GM19043 (cell line): ENCODE results near the gene PPP1R10.
A peak's percentile ranks its signal among the peaks of the same experiment; 100 is the strongest.

Experiments
- ATAC-seq: cut with Tn5 transposase; IDR thresholded peaks from one replicate; pipeline ENCODE4 v1.9.1; 2021; ENCODE audit warnings: low read depth; ENCODE audit not compliant: unreplicated experiment

PPP1R10 gene

DNA sequence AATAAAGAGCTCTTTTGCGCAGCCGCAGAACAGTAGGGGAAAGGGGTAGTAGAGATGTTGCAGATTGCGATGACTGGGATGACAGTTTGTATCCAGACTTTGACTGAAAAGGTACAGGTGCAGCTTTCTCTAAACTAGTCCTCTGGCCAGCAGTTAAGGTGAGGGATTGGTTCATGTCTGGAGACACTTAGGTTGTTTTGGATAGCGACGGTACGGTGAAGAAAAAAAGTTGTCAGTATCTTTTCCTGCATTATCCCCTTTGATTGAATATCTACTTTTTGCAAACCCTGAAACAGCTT, 59.4 kb downstream of the PPP1R10 start:
- ATAC-seq: no peak

DNA sequence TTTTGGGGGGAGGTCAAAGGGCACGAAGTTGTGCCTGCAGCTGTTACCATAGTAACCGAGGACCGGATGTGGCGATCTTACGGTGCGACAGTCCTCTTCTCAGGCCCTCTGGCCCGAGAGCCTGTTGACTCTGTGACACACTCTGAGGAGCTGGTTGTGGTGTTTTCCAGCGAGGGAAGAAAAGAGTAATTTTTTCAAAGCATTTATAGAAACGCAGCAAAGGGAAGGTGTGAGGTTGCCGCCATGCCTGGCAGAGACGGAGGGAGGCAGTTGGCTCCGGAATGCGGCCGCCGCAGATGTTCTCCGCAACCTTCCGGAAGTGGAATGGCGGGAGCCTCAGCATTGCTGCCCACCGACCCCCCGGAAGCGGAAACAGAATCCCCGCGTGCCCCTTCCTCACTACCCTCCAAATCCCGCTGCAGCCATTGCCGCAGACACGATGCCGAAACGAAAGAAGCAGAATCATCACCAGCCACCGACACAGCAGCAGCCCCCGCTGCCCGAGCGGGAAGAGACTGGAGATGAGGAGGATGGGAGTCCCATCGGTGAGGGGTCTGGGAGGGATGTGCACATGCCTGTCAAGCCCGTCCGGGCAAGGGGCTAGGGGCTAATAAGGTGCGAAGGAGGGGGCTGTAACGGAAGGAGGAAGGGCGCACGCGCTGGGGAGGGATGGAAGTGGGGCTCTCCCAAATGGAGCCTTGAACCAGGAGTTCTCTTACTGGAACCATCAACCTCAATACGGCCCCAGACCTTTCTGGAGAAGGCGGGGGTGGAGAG, 59.9 kb downstream of the PPP1R10 start, which contains the start of gene PRR3:
TSS of gene PRR3 (plus strand) at position 390 of the 777 bp plus-strand sequence. CDS start at position 440, 50 bp downstream.
- peak; percentile 54 for ATAC-seq

DNA sequence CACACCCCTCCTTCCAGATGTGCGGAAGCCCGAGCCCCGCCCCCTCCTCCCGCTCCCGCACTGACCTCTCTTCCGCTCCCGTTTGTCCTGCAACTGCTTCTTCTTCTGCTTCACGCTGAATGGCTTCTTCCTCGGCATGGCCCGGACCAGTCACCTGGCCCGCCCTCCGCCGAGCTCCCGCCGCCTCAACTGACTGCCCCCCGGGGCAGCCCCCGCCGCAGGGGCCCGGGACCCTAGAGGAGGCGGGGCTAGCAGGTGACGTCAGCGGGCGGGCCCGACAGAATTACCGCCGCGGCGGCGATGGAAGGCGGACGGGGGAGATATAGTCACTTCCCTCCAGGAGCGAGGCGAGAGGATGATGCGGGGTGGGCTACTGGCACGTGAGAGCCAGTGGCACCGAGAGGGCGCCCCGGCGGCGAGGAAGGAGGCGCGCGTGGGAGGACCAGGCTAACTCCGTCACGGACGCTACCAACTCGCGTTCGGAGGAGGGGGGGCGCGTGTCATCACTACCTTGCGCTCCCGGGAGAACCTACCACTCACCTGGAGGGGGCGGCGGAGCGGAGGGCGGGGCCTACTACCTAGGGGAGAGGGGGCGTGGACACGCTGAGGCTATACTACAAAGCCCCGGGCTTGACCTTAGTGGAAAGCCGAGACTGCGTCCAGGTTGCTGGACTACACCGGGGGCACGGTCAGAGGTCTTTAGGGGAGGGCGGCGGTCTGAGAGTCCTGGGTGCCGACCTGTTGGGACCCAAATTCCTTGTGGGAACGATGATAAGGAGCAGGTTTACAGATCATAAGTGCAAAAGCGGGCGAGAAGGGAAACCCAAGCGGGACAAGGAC, 60.8 kb downstream of the PPP1R10 start, which contains the start of gene GNL1:
TSS of gene GNL1 (minus strand) at position 424 of the 840 bp plus-strand sequence. CDS start at position 138, 286 bp downstream.
- peak; percentile 62 for ATAC-seq

DNA sequence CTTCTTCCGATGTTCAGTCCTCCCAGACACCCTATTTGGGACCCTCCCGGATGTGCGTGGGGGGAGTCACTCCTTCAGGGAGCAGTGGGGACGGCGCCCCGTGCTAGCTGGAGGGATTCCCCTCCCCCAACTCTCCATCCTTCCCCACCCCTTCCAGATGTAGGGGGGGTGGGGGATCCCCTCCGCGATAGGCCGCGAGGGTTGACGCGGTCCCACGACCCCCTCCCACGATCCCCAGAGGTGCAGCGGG, 61.3 kb downstream of the PPP1R10 start:
- ATAC-seq: no peak

DNA sequence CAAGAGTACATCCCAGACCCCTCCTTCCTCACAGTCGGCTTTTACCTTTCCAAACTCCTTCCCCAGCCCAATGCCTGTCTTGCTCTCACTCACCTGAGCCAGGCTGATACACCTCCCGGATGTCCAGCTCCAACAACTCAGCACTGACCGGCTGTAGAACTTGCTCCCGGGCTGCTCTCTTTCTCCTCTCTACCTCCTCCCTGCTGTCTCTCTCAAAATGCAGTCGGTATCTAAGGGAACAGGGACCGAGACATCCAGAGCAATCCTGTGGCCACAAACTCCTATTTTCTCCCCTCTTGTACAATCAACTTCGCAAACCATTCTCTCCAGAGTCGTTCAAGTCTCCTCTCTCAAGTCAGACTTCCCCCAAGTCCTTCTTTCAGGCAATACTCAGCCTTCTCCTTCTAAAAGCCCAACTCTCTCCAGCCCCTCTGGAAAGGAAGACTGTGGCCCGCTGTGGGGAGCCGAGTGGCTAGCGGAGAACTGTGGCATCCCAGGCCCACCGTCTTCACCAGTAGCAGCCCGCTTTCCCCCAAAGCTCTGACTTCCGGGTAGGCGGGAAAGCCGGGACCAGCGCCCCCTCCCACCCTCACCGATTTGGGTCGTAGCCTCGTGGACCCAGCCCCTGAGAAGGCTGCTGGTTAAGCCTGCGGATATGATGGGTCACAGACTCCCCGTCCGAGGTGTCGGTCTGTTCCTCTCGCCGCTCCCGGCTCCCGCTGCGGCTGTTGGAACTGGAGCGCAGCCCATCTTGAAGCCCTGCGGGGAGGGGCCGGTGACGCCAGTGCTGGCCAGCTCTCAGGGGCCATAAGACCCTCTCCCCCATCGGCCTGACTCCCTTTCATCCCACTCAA, 61.9 kb downstream of the PPP1R10 start:
- no peak for ATAC-seq

DNA sequence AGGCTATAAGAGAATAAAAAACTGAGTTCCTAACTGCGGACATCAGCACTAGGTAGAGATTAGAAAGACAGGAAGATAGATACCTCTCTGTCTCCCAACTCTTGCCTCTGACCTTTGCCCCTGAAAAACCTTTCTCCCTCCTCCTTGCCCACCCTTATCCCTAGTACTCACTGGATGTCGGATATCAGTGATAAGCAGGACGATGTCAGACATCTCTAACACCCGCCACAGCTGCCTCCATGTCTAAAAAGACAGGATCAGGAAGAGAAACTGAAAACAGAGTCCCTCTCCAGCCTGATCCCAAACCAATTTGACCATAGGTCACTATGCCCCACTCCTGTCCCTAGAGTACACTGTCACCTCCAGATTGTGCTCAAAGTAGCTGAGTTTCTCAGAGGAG, 62.6 kb downstream of the PPP1R10 start:
- ATAC-seq: no peak
